MM.1S (cell line): ENCODE data around the gene NUP214.

Source experiments
- DNase-seq: peaks from one replicate; pipeline ENCODE4 v3.0.0-alpha.2; 2015
- H2AFZ ChIP-seq: fragments of 300-600 bp; sonication (generic); 2 replicates; pipeline ENCODE4 v1.6.0; 2016; ENCODE audit warnings: antibody characterized with exemption, low read length
- H3F3A ChIP-seq: fragments of 300-600 bp; sonication (generic); 2 replicates; pipeline ENCODE4 v1.6.1; 2016; ENCODE audit warnings: mild to moderate bottlenecking, antibody characterized with exemption, low read length, moderate library complexity, mixed read lengths; ENCODE audit not compliant: insufficient read depth
- H3K27ac ChIP-seq: fragments of 300-600 bp; sonication (generic); 2 replicates; pipeline ENCODE4 v1.5.1; 2016; ENCODE audit warnings: mild to moderate bottlenecking, low read length
- H3K27me3 ChIP-seq: fragments of 300-600 bp; sonication (generic); replicated peaks from 2 replicates; pipeline ENCODE4 v1.6.0; 2016; ENCODE audit warnings: low read length; ENCODE audit not compliant: insufficient read depth
- H3K36me3 ChIP-seq: fragments of 300-600 bp; sonication (generic); replicated peaks from 2 replicates; pipeline ENCODE4 v1.6.1; 2016; ENCODE audit warnings: mild to moderate bottlenecking, low read length, mixed read lengths; ENCODE audit not compliant: insufficient read depth
- H3K4me1 ChIP-seq: fragments of 300-600 bp; sonication (generic); 2 replicates; pipeline ENCODE4 v1.6.1; 2016; ENCODE audit warnings: low read length, mixed read lengths
- H3K4me2 ChIP-seq: fragments of 300-600 bp; sonication (generic); 2 replicates; pipeline ENCODE4 v1.6.0; 2016; ENCODE audit warnings: low read depth, low read length
- H3K4me3 ChIP-seq: fragments of 300-600 bp; sonication (generic); 2 replicates; pipeline ENCODE4 v1.5.1; 2016; ENCODE audit warnings: low read length, mixed read lengths
- H3K79me2 ChIP-seq: fragments of 300-600 bp; sonication (generic); 2 replicates; pipeline ENCODE4 v1.6.1; 2016; ENCODE audit warnings: mixed run types, low read length, mixed read lengths
- H3K9ac ChIP-seq: fragments of 300-600 bp; sonication (generic); 2 replicates; pipeline ENCODE4 v1.6.1; 2016; ENCODE audit warnings: low read length, mixed read lengths
- H3K9me2 ChIP-seq: fragments of 300-600 bp; sonication (generic); replicated peaks from 2 replicates; pipeline ENCODE4 v1.6.1; 2016; ENCODE audit warnings: mild to moderate bottlenecking, low read length, mixed read lengths; ENCODE audit not compliant: insufficient read depth
- H3K9me3 ChIP-seq: fragments of 300-600 bp; sonication (generic); replicated peaks from 2 replicates; pipeline ENCODE4 v1.6.1; 2016; ENCODE audit warnings: mild to moderate bottlenecking, low read length, mixed read lengths; ENCODE audit not compliant: insufficient read depth
- H4K20me1 ChIP-seq: fragments of 300-600 bp; sonication (generic); 2 replicates; pipeline ENCODE4 v1.6.1; 2016; ENCODE audit warnings: mild to moderate bottlenecking, low read length, moderate library complexity, mixed read lengths; ENCODE audit not compliant: insufficient read depth
- EZH2 ChIP-seq: fragments of 300-600 bp; sonication (generic); optimal IDR thresholded peaks from 2 replicates; pipeline ENCODE3; 2017; ENCODE audit warnings: low read depth, mild to moderate bottlenecking, antibody characterized with exemption, low read length, mixed read lengths
- EZH2phosphoT487 ChIP-seq: fragments of 300-600 bp; sonication (generic); IDR thresholded peaks from 2 replicates; pipeline ENCODE4 v1.6.1; 2018; ENCODE audit warnings: antibody characterized with exemption, low read length
- TF ChIP-seq, protein P1 (sequence below): fragments of 300-600 bp; sonication (generic); IDR thresholded peaks from 2 replicates; pipeline ENCODE4 v1.5.1; 2016; ENCODE audit warnings: antibody characterized with exemption, low read length, mixed read lengths

The NUP214 gene

DNA sequence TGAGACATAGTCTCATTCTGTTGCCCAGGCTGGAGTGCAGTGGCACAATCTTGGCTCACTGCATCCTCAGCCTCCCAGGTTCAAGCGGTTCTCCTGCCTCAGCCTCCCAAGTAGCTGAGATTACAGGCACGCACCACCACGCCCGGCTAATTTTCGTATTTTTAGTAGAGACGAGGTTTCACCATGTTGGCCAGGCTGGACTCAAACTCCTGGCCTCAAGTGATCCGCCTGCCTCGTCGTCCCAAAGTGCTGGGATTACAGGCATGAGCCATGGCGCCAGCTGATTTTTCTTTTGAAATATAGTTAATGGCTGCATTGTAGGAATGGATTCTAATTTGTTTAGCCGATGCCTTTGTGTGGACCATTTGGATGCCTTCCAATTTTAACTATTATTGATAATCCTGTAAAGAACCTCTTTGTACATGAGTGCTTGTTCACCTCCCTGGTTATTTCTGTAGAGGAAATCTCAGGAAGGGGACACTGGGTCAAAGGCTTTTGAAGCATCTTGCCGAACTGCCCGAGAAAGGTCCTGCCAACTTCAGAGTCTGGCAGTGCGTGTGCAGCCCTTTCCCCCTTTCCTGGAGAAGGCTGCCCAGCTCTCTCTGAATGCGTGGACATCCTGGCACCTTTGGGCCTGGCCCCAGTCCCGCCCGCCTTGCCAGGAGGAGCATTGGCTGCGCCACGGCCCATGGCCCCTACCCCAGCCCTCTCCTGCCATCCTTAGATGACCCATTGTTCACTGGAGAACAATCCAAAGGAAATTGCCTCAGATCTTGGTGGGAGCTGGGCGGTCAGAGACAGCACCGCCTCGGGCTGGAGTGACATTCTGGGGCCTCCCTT, 8.9 kb upstream of the NUP214 start:
- no peak overlapping the region for H3K27ac ChIP-seq
- peaks cover 93% of the 10 kb centered on the region for H3K27me3 ChIP-seq
- H3K9ac ChIP-seq = no peak overlapping the region
- DNase-seq = no peak
- H3K36me3 ChIP-seq = no peaks in the 10 kb centered on the region
- H3F3A ChIP-seq = no peaks in the 10 kb centered on the region
- no peaks in the 10 kb centered on the region for H4K20me1 ChIP-seq
- no peak overlapping the region for H3K4me3 ChIP-seq
- no peaks in the 10 kb centered on the region for H3K9me2 ChIP-seq
- TF ChIP-seq EZH2phosphoT487 (no peak), EZH2 (no peak)
- H2AFZ ChIP-seq = no peak overlapping the region
- H3K9me3 ChIP-seq = no peaks in the 10 kb centered on the region
- no peak overlapping the region for H3K4me2 ChIP-seq
- H3K4me1 ChIP-seq = no peaks in the 10 kb centered on the region
- H3K79me2 ChIP-seq = no peaks in the 10 kb centered on the region

GRCh38 chr9:131117121-131117761, 8.1 kb upstream of the NUP214 start:
- Histone ChIP-seq H3K9me3 (no peaks in the 10 kb centered on the region), H3K27ac (no peak overlapping the region), H2AFZ (no peak overlapping the region), H3K4me1 (no peaks in the 10 kb centered on the region), H4K20me1 (no peaks in the 10 kb centered on the region), H3K27me3 (peaks cover 86% of the 10 kb centered on the region), H3K4me2 (no peak overlapping the region), H3F3A (no peaks in the 10 kb centered on the region), H3K36me3 (no peaks in the 10 kb centered on the region), H3K9me2 (no peaks in the 10 kb centered on the region), H3K9ac (no peak overlapping the region), H3K79me2 (no peaks in the 10 kb centered on the region), H3K4me3 (no peak overlapping the region)
- TF ChIP-seq, protein P1, sequence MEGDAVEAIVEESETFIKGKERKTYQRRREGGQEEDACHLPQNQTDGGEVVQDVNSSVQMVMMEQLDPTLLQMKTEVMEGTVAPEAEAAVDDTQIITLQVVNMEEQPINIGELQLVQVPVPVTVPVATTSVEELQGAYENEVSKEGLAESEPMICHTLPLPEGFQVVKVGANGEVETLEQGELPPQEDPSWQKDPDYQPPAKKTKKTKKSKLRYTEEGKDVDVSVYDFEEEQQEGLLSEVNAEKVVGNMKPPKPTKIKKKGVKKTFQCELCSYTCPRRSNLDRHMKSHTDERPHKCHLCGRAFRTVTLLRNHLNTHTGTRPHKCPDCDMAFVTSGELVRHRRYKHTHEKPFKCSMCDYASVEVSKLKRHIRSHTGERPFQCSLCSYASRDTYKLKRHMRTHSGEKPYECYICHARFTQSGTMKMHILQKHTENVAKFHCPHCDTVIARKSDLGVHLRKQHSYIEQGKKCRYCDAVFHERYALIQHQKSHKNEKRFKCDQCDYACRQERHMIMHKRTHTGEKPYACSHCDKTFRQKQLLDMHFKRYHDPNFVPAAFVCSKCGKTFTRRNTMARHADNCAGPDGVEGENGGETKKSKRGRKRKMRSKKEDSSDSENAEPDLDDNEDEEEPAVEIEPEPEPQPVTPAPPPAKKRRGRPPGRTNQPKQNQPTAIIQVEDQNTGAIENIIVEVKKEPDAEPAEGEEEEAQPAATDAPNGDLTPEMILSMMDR = no peak
- no peak for TF ChIP-seq EZH2
- no peak for TF ChIP-seq EZH2phosphoT487
- no peak for DNase-seq

- H3F3A ChIP-seq = no peaks in the 10 kb centered on the region
- H3K36me3 ChIP-seq = no peaks in the 10 kb centered on the region
- no peaks in the 10 kb centered on the region for H3K4me1 ChIP-seq
- TF ChIP-seq EZH2phosphoT487 (no peak), EZH2 (no peak)
- TF ChIP-seq, protein P1 = no peak
- H3K27ac ChIP-seq = no peak overlapping the region
- DNase-seq = no peak
- H3K9me2 ChIP-seq = no peaks in the 10 kb centered on the region
- H2AFZ ChIP-seq = no peak overlapping the region
- H3K4me2 ChIP-seq = no peak overlapping the region
- no peaks in the 10 kb centered on the region for H4K20me1 ChIP-seq
- no peaks in the 10 kb centered on the region for H3K9me3 ChIP-seq
- peaks cover 81% of the 10 kb centered on the region for H3K27me3 ChIP-seq
- no peaks in the 10 kb centered on the region for H3K79me2 ChIP-seq
- no peak overlapping the region for H3K9ac ChIP-seq
- H3K4me3 ChIP-seq = no peak overlapping the region
Measured at GRCh38 chr9:131117762-131118145, 7.6 kb upstream of the NUP214 start.
